SIG-M5 (cell line): Measurements from ENCODE around the gene EPM2A.
"Not testable (repeated sequence)": the region's sequence is repeated elsewhere in the genome, so short reads cannot be mapped to it uniquely, and the experiment has no call there.

Experiments
- DNase-seq: peaks from one replicate; lab custom pipeline; 2025; lab: John Stamatoyannopoulos, UW

The EPM2A gene

GRCh38 chr6:145735356-145736165 is at the start of gene EPM2A:
EPM2A (minus strand) TSS chr6:145735520; CDS start chr6:145735498, 22 bp downstream.
- DNase-seq: no peak

GRCh38 chr6:145784683-145785082 is 49.4 kb upstream of the EPM2A start:
- DNase-seq: no peak

GRCh38 chr6:145783796-145784195 is 48.5 kb upstream of the EPM2A start:
- DNase-seq: no peak

- no peak for DNase-seq
These were observed 37.5 kb upstream of the EPM2A start for GRCh38 chr6:145772846-145773245.

- DNase-seq: no peak
These were observed 30.1 kb upstream of the EPM2A start for GRCh38 chr6:145765449-145765848.

- no peak for DNase-seq
These were observed 28.4 kb upstream of the EPM2A start for GRCh38 chr6:145763742-145764141.

GRCh38 chr6:145761584-145761983 is 26.3 kb upstream of the EPM2A start:
- DNase-seq: no peak

GRCh38 chr6:145758113-145758512 is 22.8 kb upstream of the EPM2A start:
- no peak for DNase-seq

GRCh38 chr6:145756170-145756662 is 20.9 kb upstream of the EPM2A start:
- no peak for DNase-seq

- no peak for DNase-seq
These were observed 20.4 kb upstream of the EPM2A start for GRCh38 chr6:145755682-145756081.

GRCh38 chr6:145752638-145753037 is 17.3 kb upstream of the EPM2A start:
- no peak for DNase-seq

- no peak for DNase-seq
These were observed 14.3 kb upstream of the EPM2A start for GRCh38 chr6:145749632-145750031.

GRCh38 chr6:145745861-145746260 is 10.5 kb upstream of the EPM2A start:
- no peak for DNase-seq

- no peak for DNase-seq
These were observed 9.3 kb upstream of the EPM2A start for GRCh38 chr6:145744619-145745018.

GRCh38 chr6:145743332-145743731 is 8.0 kb upstream of the EPM2A start:
- DNase-seq: no peak

- DNase-seq: not testable (repeated sequence)
These were observed 7.2 kb upstream of the EPM2A start for GRCh38 chr6:145742472-145742871.

- not testable (repeated sequence) for DNase-seq
These were observed 4.4 kb upstream of the EPM2A start for GRCh38 chr6:145739685-145740084.

GRCh38 chr6:145738265-145738664 is 2.9 kb upstream of the EPM2A start:
- no peak for DNase-seq

- no peak for DNase-seq
These were observed 1.4 kb upstream of the EPM2A start for GRCh38 chr6:145736661-145737144.

- DNase-seq: no peak
These were observed 599 bp downstream of the EPM2A start for GRCh38 chr6:145734486-145735355.

GRCh38 chr6:145733810-145734209 is 1.5 kb downstream of the EPM2A start:
- no peak for DNase-seq

- no peak for DNase-seq
These were observed 2.1 kb downstream of the EPM2A start for GRCh38 chr6:145733207-145733606.

- no peak for DNase-seq
These were observed 3.9 kb downstream of the EPM2A start for GRCh38 chr6:145731447-145731846.
